ENCODE data around the gene DHX35.
A peak's percentile ranks its signal among the peaks of the same experiment; 100 is the strongest.

DHX35 gene

DNA sequence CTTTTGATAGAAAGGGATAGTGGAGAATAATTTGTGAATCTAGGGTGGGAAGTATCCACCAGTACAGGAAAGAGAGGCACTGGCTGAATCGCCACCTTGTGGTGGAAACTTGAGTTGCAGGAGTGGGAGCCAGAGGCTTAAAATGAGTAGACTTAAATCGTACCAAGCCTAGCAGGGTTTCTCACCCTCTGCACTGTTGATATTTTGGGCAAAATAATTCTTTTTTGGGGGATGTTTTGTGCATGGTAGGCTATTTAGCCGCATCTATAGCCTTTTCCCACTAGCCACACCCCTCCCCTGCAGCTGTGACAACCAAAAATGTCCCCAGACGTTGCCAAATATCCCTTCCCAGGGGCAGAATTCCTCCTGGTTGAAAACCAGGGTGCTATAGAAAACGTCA is 119.1 kb downstream of the DHX35 start:
- DNase-seq (ENCODE audit: low read depth) = peak; percentile 26
- no peak overlapping the region for H3K4me3 ChIP-seq (ENCODE audit: low read length)
- TF ChIP-seq, protein P1, sequence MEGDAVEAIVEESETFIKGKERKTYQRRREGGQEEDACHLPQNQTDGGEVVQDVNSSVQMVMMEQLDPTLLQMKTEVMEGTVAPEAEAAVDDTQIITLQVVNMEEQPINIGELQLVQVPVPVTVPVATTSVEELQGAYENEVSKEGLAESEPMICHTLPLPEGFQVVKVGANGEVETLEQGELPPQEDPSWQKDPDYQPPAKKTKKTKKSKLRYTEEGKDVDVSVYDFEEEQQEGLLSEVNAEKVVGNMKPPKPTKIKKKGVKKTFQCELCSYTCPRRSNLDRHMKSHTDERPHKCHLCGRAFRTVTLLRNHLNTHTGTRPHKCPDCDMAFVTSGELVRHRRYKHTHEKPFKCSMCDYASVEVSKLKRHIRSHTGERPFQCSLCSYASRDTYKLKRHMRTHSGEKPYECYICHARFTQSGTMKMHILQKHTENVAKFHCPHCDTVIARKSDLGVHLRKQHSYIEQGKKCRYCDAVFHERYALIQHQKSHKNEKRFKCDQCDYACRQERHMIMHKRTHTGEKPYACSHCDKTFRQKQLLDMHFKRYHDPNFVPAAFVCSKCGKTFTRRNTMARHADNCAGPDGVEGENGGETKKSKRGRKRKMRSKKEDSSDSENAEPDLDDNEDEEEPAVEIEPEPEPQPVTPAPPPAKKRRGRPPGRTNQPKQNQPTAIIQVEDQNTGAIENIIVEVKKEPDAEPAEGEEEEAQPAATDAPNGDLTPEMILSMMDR (conservative IDR thresholded peaks at IDR 0.05; ENCODE audit: low read depth, low read length) = peak; percentile 97

- TF ChIP-seq, protein P1 (conservative IDR thresholded peaks at IDR 0.05; ENCODE audit: low read depth, low read length) = no peak
- DNase-seq (ENCODE audit: low read depth) = no peak
Measured at GRCh38 chr20:39082622-39083398, 120.7 kb downstream of the DHX35 start.

DNA sequence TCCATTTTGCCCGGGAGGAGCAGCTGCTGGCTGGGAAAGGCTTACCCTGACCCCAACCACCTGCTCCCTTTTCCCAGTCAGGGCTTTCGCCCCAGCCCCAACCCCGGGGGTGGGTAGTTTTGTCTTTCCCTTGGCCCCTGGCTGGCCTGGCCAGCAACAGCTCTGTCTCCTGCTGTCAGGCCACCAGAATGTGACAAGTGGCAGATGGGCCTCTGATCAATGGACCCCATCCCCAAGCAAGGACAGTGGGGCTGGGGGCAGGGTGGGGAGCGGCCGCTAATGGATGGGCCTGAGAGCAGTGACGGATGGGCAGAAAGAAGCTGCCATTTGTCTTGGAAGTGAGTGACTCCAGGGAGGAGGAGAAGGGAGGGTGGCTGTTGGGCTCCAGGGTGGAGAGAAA is 121.6 kb downstream of the DHX35 start:
- no peak for DNase-seq (ENCODE audit: low read depth)
- H3K4me3 ChIP-seq (ENCODE audit: low read length) = no peak overlapping the region
- TF ChIP-seq, protein P1 (conservative IDR thresholded peaks at IDR 0.05; ENCODE audit: low read depth, low read length) = no peak

More at GRCh38 chr20:39082622-39083398, 120.7 kb downstream of the DHX35 start:
- no peak overlapping the region for H3K4me3 ChIP-seq (ENCODE audit: low read length)

GRCh38 chr20:39089029-39089428 is 126.9 kb downstream of the DHX35 start:
- DNase-seq (ENCODE audit: low read depth) = no peak
- TF ChIP-seq, protein P1 (conservative IDR thresholded peaks at IDR 0.05; ENCODE audit: low read depth, low read length) = no peak
- H3K4me3 ChIP-seq (ENCODE audit: low read length) = no peak overlapping the region
